HUES6 (cell line): Measurements from ENCODE around the gene COL27A1.

Experiments
- H3K27ac ChIP-seq: 2 replicates; pipeline ENCODE4 v1.7.0; 2013; ENCODE audit warnings: low read depth, mild to moderate bottlenecking, low read length, inconsistent platforms
- H3K27me3 ChIP-seq: 2 replicates; pipeline ENCODE4 v1.6.1; 2013; ENCODE audit warnings: low read length; ENCODE audit not compliant: control insufficient read depth, insufficient read depth
- H3K36me3 ChIP-seq: 2 replicates; pipeline ENCODE4 v1.6.1; 2013; ENCODE audit warnings: low read length; ENCODE audit not compliant: control insufficient read depth, insufficient read depth
- H3K4me1 ChIP-seq: 2 replicates; pipeline ENCODE4 v1.6.1; 2013; ENCODE audit warnings: low read length; ENCODE audit not compliant: control insufficient read depth, insufficient read depth
- H3K4me3 ChIP-seq: 2 replicates; pipeline ENCODE4 v1.5.1; 2013; ENCODE audit warnings: low read depth, low read length
- H3K9ac ChIP-seq: one replicate; pipeline ENCODE4 v1.6.1; 2013; ENCODE audit warnings: mild to moderate bottlenecking, low read length
- H3K9me3 ChIP-seq: 2 replicates; pipeline ENCODE4 v1.6.1; 2013; ENCODE audit warnings: low read depth, low read length; ENCODE audit not compliant: control insufficient read depth, insufficient read depth

Gene COL27A1

DNA sequence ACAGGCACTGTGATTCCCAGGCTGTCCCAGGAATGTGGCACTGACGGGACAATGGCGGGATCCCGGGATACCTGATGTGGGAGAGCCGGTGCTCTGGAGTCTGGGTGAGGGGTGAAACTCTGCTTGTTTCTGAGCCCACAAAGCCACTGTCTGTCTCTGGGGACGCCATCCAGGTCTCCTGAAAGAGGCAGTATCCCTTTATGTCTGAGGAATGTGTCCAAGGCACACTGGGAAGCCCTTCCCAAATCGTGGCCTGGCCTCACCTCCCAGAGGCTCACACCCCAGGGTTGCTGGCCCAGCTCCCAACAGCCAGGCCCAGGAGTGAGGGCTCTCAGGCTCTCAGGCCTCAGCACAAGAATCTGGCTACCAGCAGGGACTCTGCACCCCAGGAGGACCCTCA is 201.5 kb downstream of the COL27A1 start:
- Histone ChIP-seq H3K4me3 (no peak overlapping the region), H3K36me3 (peaks cover 68% of the 10 kb centered on the region), H3K27me3 (no peaks in the 10 kb centered on the region), H3K9ac (no peak overlapping the region), H3K4me1 (no peaks in the 10 kb centered on the region), H3K27ac (no peak overlapping the region; the same call in 1 of the 2 replicates), H3K9me3 (no peaks in the 10 kb centered on the region)

DNA sequence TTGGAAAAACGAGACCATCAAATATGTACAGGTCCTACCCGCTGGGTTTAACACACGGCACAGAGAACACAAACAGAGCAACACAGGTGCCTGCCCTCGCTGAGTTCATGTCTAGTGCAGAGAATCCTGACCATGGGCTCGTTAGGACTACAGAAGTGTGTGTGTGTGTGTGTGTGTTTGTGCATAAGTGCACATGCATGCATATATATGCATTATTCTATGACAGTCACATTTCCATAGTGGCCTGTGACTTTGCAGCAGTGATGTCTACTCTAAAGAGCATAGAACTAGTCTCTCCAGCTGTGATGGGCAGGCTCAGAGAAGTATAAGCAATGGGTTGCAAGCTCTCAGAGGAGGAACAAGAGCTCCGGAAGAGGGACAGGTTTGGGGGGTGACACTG is 202.0 kb downstream of the COL27A1 start:
- Histone ChIP-seq H3K36me3 (peaks cover 71% of the 10 kb centered on the region), H3K9me3 (no peaks in the 10 kb centered on the region), H3K9ac (no peak overlapping the region), H3K4me3 (no peak overlapping the region), H3K27ac (no peak overlapping the region), H3K4me1 (no peaks in the 10 kb centered on the region), H3K27me3 (no peaks in the 10 kb centered on the region)

DNA sequence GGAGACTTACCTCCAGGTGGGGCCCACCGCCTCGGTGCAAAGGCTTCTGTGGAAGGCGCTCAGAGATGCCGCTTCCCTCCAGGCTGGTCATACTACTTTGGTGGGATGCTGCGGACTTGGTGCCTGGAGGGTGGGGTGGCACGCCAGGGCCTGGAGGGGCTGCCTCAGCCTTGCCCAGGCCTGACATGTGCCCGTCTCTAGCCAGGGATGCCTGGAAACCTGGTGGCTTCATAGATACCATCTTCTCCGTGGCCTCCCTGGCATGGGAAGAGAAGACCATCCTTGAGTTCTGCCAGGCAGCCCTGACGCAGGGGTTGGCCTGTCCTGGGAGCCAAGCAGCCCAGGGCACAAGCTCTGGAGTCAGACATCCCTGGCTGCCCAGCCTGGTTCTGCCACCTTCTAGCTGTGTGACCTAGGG is 202.6 kb downstream of the COL27A1 start:
- no peaks in the 10 kb centered on the region for H3K27me3 ChIP-seq
- no peak overlapping the region for H3K27ac ChIP-seq
- H3K4me1 ChIP-seq: no peaks in the 10 kb centered on the region
- peaks cover 76% of the 10 kb centered on the region for H3K36me3 ChIP-seq
- no peaks in the 10 kb centered on the region for H3K9me3 ChIP-seq
- H3K4me3 ChIP-seq: no peak overlapping the region
- no peak overlapping the region for H3K9ac ChIP-seq

DNA sequence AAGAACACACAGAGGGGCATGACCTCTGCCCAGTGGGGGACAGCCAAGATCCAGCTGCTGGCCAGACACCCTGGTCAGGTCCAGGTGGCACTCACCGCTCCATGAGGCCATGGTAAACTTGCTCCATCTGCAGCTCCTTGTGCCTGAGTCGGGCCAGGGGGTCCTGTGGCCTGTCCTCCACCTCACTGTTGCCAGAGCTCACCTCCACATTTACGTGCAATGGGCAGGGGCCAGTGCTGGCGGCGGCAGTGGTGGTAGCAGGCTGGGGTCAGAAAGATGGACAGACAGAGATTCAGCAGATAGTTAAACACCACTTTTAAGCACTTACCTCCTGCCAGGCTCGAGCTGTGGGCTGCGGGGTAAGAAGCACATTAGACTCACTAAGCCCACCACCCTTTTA is 204.5 kb downstream of the COL27A1 start:
- no peak overlapping the region for H3K9ac ChIP-seq
- H3K27me3 ChIP-seq: no peaks in the 10 kb centered on the region
- no peak overlapping the region for H3K27ac ChIP-seq
- H3K36me3 ChIP-seq: peaks cover 90% of the 10 kb centered on the region
- no peak overlapping the region for H3K4me3 ChIP-seq
- no peaks in the 10 kb centered on the region for H3K9me3 ChIP-seq
- no peaks in the 10 kb centered on the region for H3K4me1 ChIP-seq

DNA sequence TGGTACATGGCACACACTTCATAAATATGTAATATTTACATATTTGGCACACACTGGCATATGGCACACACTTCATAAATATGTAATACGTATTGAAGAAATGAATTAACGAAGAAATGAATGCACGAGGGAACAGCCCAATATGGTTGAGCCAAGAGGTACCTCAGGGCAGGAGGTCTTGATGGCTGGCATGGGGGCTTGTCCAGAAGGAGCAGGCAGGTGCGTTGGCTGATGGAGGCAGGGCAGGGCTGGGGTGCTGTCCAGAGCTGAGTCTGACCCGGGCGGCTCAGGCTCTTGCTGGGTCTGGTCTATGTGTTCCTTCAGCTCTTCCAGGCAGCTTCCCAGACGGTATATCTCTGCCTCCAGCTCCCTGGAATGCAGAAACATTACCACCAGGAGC is 206.2 kb downstream of the COL27A1 start:
- Histone ChIP-seq H3K27me3 (no peaks in the 10 kb centered on the region), H3K9me3 (no peaks in the 10 kb centered on the region), H3K4me3 (no peak overlapping the region), H3K27ac (no peak overlapping the region), H3K4me1 (no peaks in the 10 kb centered on the region), H3K9ac (no peak overlapping the region), H3K36me3 (peaks cover 83% of the 10 kb centered on the region)
